PC-3 (cell line): ENCODE measurements around the gene DPYSL4.

ENCODE experiments used
- EZH2 ChIP-seq: fragments of 300-600 bp; sonication (generic); IDR thresholded peaks from one replicate; pipeline ENCODE4 v1.6.1; 2017; ENCODE audit warnings: antibody characterized with exemption, mild to moderate bottlenecking, low read length; ENCODE audit not compliant: unreplicated experiment
- TF ChIP-seq, protein P1 (sequence below): fragments of 300-600 bp; sonication (generic); conservative IDR thresholded peaks from 2 replicates; pipeline ENCODE4 v1.5.1; 2017; ENCODE audit warnings: antibody characterized with exemption, low read depth, mild to moderate bottlenecking, low read length

DNA sequence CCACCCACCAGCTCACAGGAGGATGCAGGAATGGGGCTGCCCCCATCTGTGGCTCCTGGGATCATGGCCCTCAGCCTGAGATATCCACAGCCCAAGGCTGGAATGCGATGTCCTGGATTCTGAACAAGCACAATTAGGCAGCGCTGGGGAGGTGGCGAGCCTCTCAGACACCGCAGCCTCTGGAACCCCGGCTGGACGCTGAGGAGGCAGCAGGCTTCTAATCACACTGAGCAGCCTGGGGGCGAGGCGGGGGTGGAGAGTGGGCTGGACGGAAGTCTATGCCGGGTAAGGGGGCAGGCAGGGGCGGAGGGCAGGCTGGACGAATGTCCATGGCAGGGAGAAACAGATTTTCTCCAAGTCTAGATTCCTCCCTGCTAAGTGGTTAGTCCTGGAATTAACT, 56.4 kb downstream of the DPYSL4 start:
- TF ChIP-seq, protein P1, sequence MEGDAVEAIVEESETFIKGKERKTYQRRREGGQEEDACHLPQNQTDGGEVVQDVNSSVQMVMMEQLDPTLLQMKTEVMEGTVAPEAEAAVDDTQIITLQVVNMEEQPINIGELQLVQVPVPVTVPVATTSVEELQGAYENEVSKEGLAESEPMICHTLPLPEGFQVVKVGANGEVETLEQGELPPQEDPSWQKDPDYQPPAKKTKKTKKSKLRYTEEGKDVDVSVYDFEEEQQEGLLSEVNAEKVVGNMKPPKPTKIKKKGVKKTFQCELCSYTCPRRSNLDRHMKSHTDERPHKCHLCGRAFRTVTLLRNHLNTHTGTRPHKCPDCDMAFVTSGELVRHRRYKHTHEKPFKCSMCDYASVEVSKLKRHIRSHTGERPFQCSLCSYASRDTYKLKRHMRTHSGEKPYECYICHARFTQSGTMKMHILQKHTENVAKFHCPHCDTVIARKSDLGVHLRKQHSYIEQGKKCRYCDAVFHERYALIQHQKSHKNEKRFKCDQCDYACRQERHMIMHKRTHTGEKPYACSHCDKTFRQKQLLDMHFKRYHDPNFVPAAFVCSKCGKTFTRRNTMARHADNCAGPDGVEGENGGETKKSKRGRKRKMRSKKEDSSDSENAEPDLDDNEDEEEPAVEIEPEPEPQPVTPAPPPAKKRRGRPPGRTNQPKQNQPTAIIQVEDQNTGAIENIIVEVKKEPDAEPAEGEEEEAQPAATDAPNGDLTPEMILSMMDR = no peak
- TF ChIP-seq EZH2 = no peak
